ENCODE measurements around the gene CFL1.

Gene CFL1

GRCh38 chr11:65829459-65829858 is 28.5 kb downstream of the CFL1 start:
- FAIRE-seq = no peak

GRCh38 chr11:65826984-65827735 is 30.8 kb downstream of the CFL1 start:
- FAIRE-seq = no peak

- no peak for FAIRE-seq
These were observed 35.0 kb downstream of the CFL1 start for GRCh38 chr11:65822776-65823528.

GRCh38 chr11:65821107-65821506 is 36.9 kb downstream of the CFL1 start:
- FAIRE-seq = no peak

GRCh38 chr11:65817835-65818680 is 39.9 kb downstream of the CFL1 start:
- FAIRE-seq = no peak

- no peak for FAIRE-seq
These were observed 40.6 kb downstream of the CFL1 start for GRCh38 chr11:65817312-65817834.

GRCh38 chr11:65816696-65817095 is 41.3 kb downstream of the CFL1 start:
- FAIRE-seq = no peak

GRCh38 chr11:65814986-65815565 is 42.9 kb downstream of the CFL1 start:
- FAIRE-seq = no peak

GRCh38 chr11:65814131-65814985 is 43.6 kb downstream of the CFL1 start:
- FAIRE-seq = no peak

- no peak for FAIRE-seq
These were observed 46.1 kb downstream of the CFL1 start for GRCh38 chr11:65811764-65812475.

- FAIRE-seq = no peak
These were observed 47.7 kb downstream of the CFL1 start for GRCh38 chr11:65810046-65810868.

GRCh38 chr11:65809496-65809895 is 48.5 kb downstream of the CFL1 start:
- no peak for FAIRE-seq

- no peak for FAIRE-seq
These were observed 49.1 kb downstream of the CFL1 start for GRCh38 chr11:65808744-65809341.

- FAIRE-seq = no peak
These were observed 51.0 kb downstream of the CFL1 start for GRCh38 chr11:65806979-65807378.

All from G401.6 (cell line).